ENCODE measurements around the gene RNF8.
"Not testable (repeated sequence)": the region's sequence is repeated elsewhere in the genome, so short reads cannot be mapped to it uniquely, and the experiment has no call there.

The RNF8 gene

DNA sequence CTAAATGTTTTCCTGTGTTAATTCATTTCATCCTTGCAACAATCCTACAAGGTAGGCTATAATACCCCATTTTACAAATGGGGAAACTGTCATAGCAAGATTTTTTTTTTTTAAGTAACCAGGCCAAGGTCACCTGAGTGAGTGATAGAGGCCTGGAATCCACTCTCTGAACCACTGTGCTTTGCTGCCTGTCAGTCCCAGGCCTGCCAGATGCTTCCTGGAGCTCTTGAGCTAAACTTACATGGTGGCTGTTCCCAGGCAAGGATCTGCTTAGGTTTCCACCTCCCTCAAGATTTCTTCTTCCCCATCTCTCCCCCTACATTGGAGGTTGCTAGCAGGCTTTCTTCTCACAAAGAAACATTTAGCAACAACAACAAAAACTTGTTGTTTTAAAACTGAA, 32.7 kb upstream of the RNF8 start:
- no peak for DNase-seq (ENCODE audit: low read depth in 2 of 2)

DNA sequence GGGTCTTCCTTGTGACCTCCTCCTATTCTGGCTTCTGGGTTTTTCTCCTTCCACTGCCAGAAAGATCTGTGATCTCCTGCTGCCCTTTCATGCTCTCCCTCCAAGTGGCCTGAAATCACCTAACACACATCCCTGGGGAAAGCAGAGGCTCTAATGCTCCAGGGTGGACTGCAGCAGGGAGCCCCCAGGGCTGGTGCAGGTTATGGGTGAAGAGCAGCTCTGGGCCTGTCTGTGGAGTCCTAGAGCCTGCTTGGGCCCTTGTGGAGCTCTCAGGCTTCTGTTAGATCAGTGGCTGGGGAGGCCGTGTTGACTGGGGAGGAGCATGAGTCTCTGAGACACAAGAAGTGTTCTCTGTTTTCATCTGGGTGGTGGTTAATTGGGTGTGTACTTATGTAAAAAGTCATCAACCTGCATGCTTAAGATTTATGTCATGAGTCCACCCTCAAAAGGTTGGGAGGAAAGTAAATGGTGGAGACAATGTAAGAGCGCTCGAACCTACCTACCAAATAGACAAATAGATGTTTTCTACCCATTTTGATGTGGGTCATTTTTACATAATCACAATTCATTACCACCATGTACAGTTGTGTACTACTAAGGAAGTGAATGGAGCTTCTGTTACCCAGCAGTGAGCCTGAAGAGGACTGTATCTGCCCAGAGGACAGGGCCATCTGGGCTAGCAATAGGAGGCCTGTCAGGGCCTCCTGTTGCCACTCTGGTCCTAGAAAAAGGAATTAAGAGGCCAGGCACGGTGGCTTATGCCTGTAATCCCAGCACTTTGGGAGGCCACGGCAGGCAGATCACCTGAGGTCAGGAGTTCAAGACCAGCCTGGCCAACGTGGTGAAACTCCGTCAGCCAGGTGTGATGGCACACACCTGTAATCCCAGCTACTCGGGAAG, 32.0 kb upstream of the RNF8 start:
- DNase-seq (ENCODE audit: low read depth in 2 of 2): no peak

DNA sequence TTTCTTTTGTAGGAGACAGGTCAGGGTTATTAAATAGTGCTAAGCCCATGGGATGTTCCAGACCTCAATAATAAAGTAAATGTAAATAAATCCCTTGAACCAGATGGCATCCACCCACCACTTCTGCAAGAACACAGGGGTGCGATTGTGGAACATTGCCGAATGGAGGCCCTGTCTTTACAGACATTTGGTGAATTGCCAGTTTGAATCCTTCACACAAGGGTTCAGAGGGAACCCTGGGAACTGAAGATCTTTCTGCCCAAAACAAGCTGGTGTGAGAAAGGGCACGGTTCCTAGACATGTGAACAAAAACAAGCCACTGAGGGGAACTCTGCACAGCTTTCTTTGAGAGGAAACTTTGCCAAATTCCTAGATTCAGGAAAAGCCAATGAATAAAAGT, 30.2 kb upstream of the RNF8 start:
- DNase-seq (ENCODE audit: low read depth in 2 of 2): no peak

DNA sequence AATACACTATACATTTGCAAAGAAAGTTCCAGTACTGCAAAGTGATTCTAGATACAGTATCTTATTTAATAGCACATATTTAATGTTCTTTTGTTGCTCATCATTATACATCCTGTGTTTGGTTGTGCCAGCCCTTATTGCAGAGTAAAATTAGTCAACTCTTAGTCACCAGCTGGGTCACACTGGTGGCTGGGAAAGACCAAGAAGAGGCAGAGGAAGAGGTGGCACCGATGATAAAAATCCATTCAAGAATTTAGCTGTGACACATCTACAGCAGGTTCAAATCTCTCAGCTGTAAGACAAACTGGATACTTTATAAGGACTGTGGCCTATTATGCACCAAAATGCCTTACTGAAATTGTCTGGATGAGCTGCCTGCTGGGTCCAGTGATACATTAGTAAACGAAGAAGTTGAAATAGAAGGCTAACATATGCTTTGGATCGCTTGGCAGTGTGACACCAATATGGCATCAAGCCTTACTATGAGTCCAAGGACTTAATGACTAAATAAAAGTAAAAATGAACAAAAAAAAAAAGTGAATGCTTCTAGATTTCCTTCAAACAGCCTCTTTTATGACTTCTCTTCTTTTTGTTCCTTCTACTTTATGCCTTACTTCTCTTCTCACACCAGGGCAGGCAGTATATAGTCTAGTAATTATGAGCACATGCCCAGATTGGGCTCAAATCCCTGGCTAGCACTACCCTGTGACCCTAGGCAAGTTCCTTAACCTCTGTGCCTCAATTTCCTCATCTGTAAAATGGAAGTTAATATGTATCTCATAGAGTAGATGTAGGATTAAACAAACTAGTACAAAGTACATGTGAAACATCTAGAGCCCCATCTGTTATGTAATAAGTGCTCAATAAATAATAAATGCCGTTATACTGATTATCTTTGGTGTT, 29.4 kb upstream of the RNF8 start:
- peak in 1 of 2 donors; percentile 2 for DNase-seq (ENCODE audit: low read depth in 2 of 2)

DNA sequence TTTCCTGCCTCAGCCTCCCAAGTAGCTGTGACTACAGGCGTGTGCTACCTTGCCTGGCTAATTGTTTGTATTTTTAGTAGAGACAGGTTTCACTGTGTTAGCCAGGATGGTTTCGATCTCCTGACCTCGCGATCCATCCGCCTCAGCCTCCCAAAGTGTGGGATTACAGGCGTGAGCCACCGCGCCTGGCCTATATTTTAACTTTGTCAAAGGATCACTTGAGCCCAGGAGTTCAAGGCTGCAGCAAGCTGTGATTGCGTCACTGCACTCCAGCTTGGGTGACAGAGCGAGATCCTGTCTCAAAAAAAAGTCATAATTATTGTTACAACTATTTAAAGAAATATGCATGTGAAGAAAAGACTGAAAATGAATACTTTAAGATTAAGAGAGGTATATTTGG, 23.4 kb upstream of the RNF8 start:
- not testable (repeated sequence) for DNase-seq (ENCODE audit: low read depth in 2 of 2)

DNA sequence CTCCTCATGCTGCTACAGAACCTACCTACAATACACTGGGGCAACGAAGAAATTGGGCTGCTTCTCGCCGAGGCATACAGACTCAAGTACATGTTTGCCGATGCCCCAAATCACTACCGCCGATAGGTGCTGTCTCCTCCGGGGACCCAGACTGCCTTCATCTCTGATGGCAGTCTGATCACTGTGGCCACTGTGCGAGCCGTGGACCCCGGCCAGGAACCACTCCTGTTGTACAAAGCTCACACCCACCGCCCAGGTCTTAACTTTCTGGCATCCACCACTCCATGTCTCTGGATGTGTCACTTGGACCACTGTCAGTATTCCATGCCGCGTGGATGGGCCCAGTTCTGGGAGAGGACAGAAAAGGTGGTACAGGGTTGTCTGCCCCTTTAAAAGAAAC, 22.7 kb upstream of the RNF8 start:
- DNase-seq (ENCODE audit: low read depth in 2 of 2): no peak

DNA sequence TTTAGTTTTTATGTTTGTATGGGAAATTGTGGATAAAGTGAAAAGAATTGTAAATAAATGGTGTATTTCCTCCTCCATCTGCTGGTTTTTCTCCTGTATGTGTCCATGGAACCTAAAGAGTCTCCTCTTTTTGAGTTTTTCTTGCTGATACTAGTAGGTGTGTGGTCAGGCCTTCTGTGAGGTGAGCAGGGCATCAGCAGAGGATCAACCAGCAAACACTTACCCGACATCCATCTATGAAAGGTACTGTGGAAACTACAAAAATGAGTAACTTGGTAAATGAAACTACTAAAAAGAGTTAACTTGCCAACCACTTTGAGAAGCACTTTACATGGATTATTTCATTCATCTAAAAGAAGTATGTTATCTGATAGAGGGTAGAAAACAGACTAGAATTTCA, 20.9 kb upstream of the RNF8 start:
- DNase-seq (ENCODE audit: low read depth in 2 of 2): no peak

DNA sequence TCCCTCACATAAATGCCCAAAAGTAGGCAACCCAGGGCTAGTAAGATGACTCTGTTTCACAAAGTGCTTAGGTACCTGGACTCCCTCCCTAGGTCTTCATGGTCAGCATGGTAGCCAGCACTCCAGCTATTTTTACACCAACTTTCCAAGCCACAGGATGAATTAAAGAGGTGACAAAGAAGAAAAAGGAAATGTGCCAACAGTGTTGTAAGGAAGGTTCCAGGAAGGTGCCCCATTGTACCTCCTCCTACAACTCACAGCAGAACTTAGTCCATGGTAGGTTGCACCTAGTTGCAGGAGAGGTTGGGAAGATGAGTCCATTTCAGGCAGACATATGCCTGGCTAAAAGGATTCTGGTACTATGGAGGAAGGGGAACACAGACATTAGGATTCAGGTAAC, 19.7 kb upstream of the RNF8 start:
- no peak for DNase-seq (ENCODE audit: low read depth in 2 of 2)

DNA sequence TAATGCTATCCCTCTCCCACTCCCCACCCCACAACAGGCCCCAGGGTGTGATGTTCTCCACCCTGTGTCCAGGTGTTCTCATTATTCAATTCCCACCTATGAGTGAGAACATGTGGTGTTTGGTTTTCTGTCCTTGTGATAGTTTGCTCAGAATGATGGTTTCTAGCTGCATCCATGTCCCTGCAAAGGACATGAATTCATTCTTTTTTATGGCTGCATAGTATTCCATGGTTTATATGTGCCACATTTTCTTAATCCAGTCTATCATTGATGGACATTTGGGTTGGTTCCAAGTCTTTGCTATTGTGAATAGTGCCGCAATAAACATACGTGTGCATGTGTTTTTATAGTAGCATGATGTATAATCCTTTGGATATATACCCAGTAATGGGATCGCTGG, 15.5 kb upstream of the RNF8 start:
- not testable (repeated sequence) for DNase-seq (ENCODE audit: low read depth in 2 of 2)

DNA sequence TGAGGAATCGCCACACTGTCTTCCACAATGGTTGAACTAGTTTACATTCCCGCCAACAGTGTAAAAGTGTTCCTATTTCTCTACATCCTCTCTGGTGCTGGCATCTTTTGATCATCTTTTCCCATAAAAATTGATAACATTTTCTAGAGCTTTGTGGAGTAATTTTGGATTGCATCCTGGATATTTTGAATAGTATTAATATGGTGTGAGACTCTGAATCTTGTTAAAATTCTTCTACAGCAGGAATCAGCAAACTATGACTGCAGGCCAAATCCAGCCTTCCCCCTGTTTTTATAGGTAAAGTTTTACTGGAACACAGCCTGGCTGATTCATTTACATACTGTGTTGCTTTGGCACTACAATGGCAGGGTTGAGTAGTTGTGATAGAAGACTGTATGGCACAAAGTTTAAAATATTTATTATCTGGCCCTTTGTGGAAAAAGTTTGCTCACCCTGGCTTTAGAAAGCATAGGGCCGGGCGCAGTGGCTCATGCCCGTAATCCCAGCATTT, 15.0 kb upstream of the RNF8 start:
- DNase-seq (ENCODE audit: low read depth in 2 of 2): no peak

DNA sequence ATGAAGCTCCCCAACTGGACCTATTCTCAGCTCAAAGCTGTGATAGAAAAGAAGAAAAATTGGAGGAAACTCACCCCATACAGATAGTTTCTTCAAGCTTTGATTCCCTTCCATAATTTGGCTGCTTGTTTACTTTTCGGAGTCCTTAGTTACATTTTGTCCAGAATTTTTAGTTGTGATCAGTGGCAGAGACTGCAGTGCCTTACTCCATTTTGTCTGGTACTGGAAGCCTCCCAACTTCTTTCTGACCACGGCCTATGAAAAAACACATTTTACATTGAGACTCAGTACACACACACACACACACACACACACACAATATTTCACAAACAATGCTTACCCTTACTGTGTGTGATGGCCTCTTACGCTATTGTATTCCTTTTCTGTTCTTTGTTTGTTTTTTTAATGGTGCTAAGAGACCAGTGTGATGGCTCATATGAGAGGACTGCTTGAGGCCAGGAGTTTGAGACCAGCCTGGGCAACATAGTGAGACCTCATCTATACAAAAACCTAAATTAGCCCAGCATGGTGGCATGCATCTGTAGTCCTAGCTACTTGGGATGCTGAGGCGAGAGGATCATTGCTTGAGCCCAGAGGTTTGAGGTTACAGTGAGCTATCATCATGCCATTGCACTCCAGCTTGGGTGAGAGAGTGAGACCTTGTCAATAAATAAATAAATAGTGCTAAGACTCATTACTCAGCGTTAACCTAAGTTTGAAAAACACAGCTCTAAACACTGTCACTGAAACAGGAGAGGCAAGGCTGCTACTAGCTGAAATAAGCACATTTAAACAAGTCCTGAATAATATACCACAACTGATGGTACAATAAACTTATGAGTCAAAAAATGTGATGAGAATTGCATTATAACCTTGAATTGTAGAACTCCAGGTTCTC, 13.8 kb upstream of the RNF8 start:
- no peak for DNase-seq (ENCODE audit: low read depth in 2 of 2)

DNA sequence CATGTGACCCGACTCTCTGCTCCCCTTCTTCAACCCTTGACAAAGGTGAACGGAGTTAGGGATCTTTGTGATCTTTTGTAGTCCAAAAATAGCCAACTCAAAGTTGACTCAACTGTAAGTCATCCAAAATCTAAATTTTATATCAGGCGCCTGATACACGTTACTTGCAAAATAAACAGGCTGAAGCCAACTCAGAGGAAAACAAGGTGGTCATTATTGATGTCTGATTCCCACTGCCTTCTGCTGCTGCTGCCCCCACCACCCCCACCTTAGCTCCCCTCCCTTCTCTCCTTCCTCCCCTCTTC, 13.2 kb upstream of the RNF8 start:
- DNase-seq (ENCODE audit: low read depth in 2 of 2): no peak

DNA sequence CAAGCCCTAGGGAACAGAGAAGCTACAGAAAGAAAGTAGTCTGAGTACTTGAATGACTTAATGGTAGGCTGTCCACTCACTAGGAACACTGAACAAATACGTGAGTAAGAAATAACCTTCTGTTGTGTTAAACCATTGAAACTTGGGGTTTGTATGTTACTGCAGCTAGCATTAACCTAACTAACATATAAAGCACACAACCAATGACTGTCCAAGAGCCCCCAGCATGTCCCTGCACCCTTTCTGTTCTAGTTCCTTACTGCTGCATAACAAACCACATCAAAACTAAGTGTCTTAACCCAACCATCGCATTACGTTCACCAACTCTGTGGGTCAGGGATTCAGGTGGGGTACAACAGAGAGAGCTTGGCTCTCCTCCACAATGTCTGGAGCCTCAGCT, 10.5 kb upstream of the RNF8 start:
- no peak for DNase-seq (ENCODE audit: low read depth in 2 of 2)

DNA sequence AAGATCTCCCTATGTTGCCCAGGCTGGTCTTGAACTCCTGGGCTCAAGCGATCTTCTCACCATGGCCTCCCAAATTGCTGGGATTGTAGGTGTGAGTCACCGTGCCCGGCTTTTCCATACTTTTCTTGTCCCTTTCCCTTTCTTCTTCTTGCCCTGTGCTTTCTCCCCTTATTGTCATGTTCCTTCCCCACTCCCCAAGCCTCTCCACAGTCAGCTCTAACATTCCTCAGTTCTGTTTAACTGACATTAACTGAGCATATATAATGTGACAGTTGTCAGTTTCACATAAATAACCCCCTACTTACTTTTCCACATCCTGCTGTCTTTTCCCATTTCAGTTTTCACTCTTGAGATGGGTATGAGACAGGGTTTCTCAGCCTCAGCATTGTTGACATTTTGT, 9.5 kb upstream of the RNF8 start:
- no peak for DNase-seq (ENCODE audit: low read depth in 2 of 2)

DNA sequence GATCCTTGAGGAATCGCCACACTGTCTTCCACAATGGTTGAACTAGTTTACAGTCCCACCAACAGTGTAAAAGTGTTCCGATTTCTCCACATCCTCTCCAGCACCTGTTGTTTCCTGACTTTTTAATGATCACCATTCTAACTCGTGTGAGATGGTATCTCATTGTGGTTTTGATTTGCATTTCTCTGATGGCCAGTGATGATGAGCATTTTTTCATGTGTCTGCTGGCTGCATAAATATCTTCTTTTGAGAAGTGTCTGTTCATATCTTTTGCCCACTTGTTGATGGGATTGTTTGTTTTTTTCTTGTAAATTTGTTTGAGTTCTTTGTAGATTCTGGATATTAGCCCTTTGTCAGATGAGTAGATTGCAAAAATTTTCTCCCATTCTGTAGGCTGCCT, 8.0 kb upstream of the RNF8 start:
- not testable (repeated sequence) for DNase-seq (ENCODE audit: low read depth in 2 of 2)

DNA sequence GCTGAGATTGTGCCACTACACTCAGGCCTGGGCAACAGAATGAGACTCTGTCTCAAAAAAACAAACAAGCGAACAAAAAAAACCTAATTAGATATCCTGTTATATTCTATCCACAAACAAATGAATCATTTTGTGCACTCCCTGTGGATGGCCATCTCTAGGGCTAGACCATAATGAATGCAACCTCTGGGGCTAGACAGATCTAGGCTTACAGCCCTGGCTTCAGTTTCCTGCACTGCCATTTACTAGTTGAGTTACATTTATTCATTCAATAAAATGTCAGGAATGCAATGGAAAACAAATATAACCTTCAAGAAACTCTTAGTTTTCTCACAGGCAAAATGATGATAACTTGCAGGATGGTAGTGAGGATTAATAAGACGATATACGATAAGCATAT, 6.6 kb upstream of the RNF8 start:
- DNase-seq (ENCODE audit: low read depth in 2 of 2): no peak

DNA sequence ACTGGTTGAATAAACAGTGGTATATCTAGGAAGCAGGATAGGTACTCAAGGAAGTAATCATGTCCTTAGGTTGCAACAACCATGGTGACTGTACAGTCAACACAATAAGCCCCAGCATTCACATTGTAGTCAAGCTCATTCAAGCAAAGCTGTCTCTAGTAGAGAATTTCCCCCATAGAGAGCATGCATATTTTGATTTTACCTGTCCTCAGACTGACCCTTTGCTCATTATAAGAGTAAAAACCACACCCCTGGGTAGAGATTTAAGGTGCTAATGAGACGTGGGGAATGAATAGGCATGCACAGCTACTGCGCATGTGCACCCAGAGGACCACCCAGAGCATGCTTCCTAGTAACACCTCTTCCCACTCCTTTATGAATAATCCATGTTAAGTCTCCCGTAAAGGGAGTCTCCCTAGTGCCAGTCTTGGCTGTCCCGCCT, 6.1 kb upstream of the RNF8 start:
- DNase-seq (ENCODE audit: low read depth in 2 of 2): no peak

DNA sequence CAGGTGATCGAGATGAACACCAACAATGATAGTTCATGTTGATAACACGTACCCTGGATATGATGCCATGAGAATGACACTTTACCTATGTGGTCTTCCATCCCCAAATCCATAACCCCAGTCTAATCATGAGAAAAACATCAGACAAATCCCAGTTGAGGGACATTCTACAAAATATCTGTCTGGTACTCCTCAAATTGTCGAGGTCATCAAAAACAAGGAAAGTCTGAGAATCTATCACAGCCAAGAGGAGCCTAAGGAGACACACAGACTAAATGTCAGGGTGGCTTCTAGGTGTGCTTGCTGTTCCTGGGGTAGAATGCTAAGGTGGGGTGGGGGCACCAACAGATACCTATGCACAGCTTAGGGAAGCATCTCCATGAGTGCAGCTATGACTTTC, 2.8 kb upstream of the RNF8 start:
- DNase-seq (ENCODE audit: low read depth in 2 of 2): no peak

DNA sequence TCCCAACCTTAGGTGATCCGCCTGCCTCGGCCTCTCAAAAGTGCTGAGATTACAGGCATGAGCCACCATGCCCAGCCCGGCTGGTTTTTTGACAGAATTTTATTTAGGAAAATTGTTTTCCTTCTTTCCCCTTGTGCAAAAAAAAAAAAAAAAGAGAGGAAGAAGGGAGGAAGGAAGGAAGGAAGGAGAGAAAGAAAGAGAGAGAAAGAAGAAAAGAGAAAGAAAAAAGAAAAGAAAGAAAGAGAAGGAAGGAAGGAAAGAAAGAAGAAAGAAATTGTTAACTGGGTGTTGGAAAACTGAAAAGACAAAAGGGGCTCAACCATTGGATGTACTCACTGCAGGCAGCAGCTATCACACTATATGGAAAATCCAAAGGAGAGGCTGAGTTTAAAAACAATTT, 1.4 kb upstream of the RNF8 start:
- no peak for DNase-seq (ENCODE audit: low read depth in 2 of 2)

DNA sequence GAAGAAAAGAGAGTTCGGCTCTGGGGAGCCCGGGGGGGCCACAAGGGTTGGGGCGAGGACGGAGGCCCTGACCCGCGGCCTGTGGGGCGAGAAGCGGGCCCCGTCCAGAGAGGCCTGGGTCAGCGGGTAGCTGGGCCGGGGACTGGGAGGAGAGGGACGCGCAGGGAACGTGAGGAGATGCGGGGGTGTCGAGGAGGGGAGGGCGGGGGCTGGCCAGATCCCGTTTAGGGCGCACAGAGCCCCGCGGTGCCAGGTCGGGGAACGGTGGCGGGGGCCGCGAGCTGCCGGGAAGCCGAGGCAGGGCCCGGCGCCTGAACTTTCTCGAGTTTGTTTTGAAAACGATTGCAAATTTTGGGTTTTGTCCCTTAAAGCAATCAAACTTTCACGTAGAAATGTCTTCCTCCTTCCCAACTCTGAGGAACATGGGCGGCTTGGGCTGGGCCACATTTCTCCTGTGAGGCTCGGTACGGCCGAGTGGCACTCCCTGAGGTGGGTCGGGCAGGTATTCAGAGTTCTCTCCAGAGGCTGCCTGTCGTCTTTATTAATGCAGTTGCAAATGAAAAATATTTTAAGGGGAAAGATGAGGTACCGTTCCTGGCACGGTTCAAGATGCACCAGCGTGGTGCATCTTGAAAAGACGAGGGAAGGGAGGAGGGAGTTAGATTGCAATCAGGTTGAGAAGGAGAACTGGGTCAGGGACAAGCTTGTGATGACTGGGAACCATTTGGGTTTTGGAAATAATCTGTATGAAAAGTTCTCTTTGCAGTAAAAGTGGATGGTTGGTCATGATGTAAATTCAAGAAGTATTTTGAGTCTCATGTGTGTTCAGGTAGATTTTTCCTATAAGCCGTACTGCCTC, 972 bp downstream of the RNF8 start:
- no peak for DNase-seq (ENCODE audit: low read depth in 2 of 2)

DNA sequence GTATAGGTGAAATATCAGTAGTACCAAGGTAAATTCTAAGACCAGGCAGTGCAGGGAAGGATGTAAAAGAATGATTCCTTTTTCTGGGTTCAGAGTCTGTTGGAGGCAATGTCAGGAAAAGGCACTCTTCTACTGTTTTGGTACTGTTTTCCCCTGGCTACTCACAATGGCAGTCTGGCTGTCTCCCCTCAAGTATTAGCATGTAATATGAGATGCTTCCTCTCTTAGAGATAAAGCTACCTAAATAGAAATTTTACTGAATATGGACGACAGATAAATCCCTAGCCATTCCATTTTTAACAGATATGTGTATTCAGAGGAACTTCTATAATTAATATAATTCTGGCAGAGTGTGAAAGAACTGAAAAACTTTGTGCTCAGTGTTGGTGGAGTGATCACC, 3.5 kb downstream of the RNF8 start:
- no peak for DNase-seq (ENCODE audit: low read depth in 2 of 2)
